Measurements from ENCODE around the gene ITGBL1. TPM values are rescaled to one million over a fixed set of nuclear protein-coding genes. Genes with fewer than 3 reads are reported as not detected.

Gene ITGBL1
- total and polyA plus RNA-seq, 2 of the 8 experiments (the other 6 are each of a cell fraction or from before 2014, with no cell fraction given), result not detected

GRCh38 chr13:101755228-101755887 is 302.9 kb downstream of the ITGBL1 start (continued):
- TF ChIP-seq ATF2 (IDR thresholded peaks at IDR 0.05; ENCODE audit: low read length) (no peak), CHD2 (IDR thresholded peaks at IDR 0.05; ENCODE audit: low read length) (no peak)
